Cerebellar cortex (tissue), 1 donor: ENCODE results near the gene ITGAL.

ENCODE experiments used
- DNase-seq: peaks from one replicate; pipeline ENCODE4 v3.0.0-alpha.2; 2015; ENCODE audit warnings: low spot score

ITGAL gene

GRCh38 chr16:30541502-30542329 lies 69.2 kb downstream of the ITGAL start:
- no peak for DNase-seq

GRCh38 chr16:30543067-30543466 lies 70.5 kb downstream of the ITGAL start:
- DNase-seq = no peak

GRCh38 chr16:30546115-30546514 lies 73.6 kb downstream of the ITGAL start:
- no peak for DNase-seq

- DNase-seq = no peak
Observed at GRCh38 chr16:30548416-30549253, 76.1 kb downstream of the ITGAL start.

- no peak for DNase-seq
Observed at GRCh38 chr16:30551781-30552180, 79.2 kb downstream of the ITGAL start.

GRCh38 chr16:30552956-30553355 lies 80.4 kb downstream of the ITGAL start:
- DNase-seq = no peak

GRCh38 chr16:30553393-30553899 lies 80.9 kb downstream of the ITGAL start:
- DNase-seq = no peak

GRCh38 chr16:30554557-30555314 lies 82.2 kb downstream of the ITGAL start:
- no peak for DNase-seq

GRCh38 chr16:30555315-30556124 lies 83.0 kb downstream of the ITGAL start:
- DNase-seq = no peak

GRCh38 chr16:30556125-30556473 lies 83.6 kb downstream of the ITGAL start:
- DNase-seq = no peak

- no peak for DNase-seq
Observed at GRCh38 chr16:30557707-30557956, 85.1 kb downstream of the ITGAL start.

GRCh38 chr16:30557957-30558788 lies 85.6 kb downstream of the ITGAL start, which contains the start of gene ZNF764:
TSS of gene ZNF764 (minus strand) at chr16:30558374. CDS start at chr16:30558182, 192 bp downstream.
- DNase-seq = peak; percentile 99

- no peak for DNase-seq
Observed at GRCh38 chr16:30558789-30559377, 86.3 kb downstream of the ITGAL start.

GRCh38 chr16:30559690-30560089 lies 87.1 kb downstream of the ITGAL start:
- DNase-seq = no peak

GRCh38 chr16:30561089-30561816 lies 88.7 kb downstream of the ITGAL start:
- no peak for DNase-seq

GRCh38 chr16:30562021-30562420 lies 89.5 kb downstream of the ITGAL start:
- no peak for DNase-seq

GRCh38 chr16:30565526-30565925 lies 93.0 kb downstream of the ITGAL start:
- peak; percentile 59 for DNase-seq

GRCh38 chr16:30565984-30566383 lies 93.4 kb downstream of the ITGAL start:
- DNase-seq = peak; percentile 34

- no peak for DNase-seq
Observed at GRCh38 chr16:30566531-30566930, 94.0 kb downstream of the ITGAL start.
